Loucy (cell line): ENCODE results near the gene DCAF10.
"Not testable (repeated sequence)": the region's sequence is repeated elsewhere in the genome, so short reads cannot be mapped to it uniquely, and the experiment has no call there.

Source experiments
- H2AFZ ChIP-seq: fragments of 200-600 bp; sonication (generic); 2 replicates; pipeline ENCODE4 v1.6.0; 2016; ENCODE audit warnings: antibody characterized with exemption, mild to moderate bottlenecking, low read length, moderate library complexity
- H3F3A ChIP-seq: fragments of 200-600 bp; 2 replicates; pipeline ENCODE4 v1.6.0; 2016; ENCODE audit warnings: antibody characterized with exemption, low read depth, mild to moderate bottlenecking
- H3K27me3 ChIP-seq: fragments of 200-600 bp; sonication (generic); 2 replicates; pipeline ENCODE4 v1.6.1; 2014; ENCODE audit warnings: low read length, mild to moderate bottlenecking; ENCODE audit not compliant: insufficient read depth, poor library complexity, severe bottlenecking
- H3K36me3 ChIP-seq: fragments of 200-600 bp; sonication (generic); 2 replicates; pipeline ENCODE4 v1.6.1; 2016; ENCODE audit warnings: low read length; ENCODE audit not compliant: insufficient read depth
- H3K4me1 ChIP-seq: fragments of 200-600 bp; sonication (generic); 2 replicates; pipeline ENCODE4 v1.5.1; 2014; ENCODE audit warnings: low read length, mild to moderate bottlenecking; ENCODE audit not compliant: insufficient read depth, poor library complexity, severe bottlenecking
- H3K4me2 ChIP-seq: fragments of 200-600 bp; sonication (generic); 2 replicates; pipeline ENCODE4 v1.6.0; 2014; ENCODE audit warnings: antibody characterized with exemption, low read length, low read depth, mild to moderate bottlenecking; ENCODE audit not compliant: poor library complexity, severe bottlenecking
- H3K4me3 ChIP-seq: fragments of 200-600 bp; sonication (generic); 2 replicates; pipeline ENCODE4 v1.5.1; 2014; ENCODE audit warnings: low read length, mild to moderate bottlenecking, mixed read lengths; ENCODE audit not compliant: poor library complexity, severe bottlenecking
- H3K79me2 ChIP-seq: fragments of 200-600 bp; sonication (generic); 2 replicates; pipeline ENCODE4 v1.6.1; 2014; ENCODE audit warnings: low read length; ENCODE audit not compliant: insufficient read depth
- H3K9ac ChIP-seq: fragments of 200-600 bp; sonication (generic); 2 replicates; pipeline ENCODE4 v1.6.0; 2014; ENCODE audit warnings: mild to moderate bottlenecking, low read depth, low read length, moderate library complexity; ENCODE audit not compliant: poor library complexity, severe bottlenecking
- H3K9me2 ChIP-seq: fragments of 200-600 bp; sonication (generic); replicated peaks from 2 replicates; pipeline ENCODE4 v1.6.1; 2016; ENCODE audit warnings: low read depth, low read length, mixed read lengths
- H3K9me3 ChIP-seq: fragments of 200-600 bp; sonication (generic); 2 replicates; pipeline ENCODE4 v1.6.1; 2014; ENCODE audit warnings: mild to moderate bottlenecking, antibody characterized with exemption, low read length, low read depth; ENCODE audit not compliant: insufficient read depth
- H4K20me1 ChIP-seq: fragments of 200-600 bp; sonication (generic); 2 replicates; pipeline ENCODE4 v1.6.0; 2014; ENCODE audit warnings: antibody characterized with exemption, low read length, mild to moderate bottlenecking; ENCODE audit not compliant: insufficient read depth, poor library complexity, severe bottlenecking
- EZH2phosphoT487 ChIP-seq: fragments of 200-600 bp; IDR thresholded peaks from 2 replicates; pipeline ENCODE4 v1.6.1; 2018; ENCODE audit warnings: antibody characterized with exemption, mild to moderate bottlenecking, moderate library complexity, borderline replicate concordance
- TF ChIP-seq, protein P1 (sequence below): fragments of 200-600 bp; sonication (generic); conservative IDR thresholded peaks from 2 replicates; pipeline ENCODE4 v1.5.1; 2014; ENCODE audit warnings: mild to moderate bottlenecking, antibody characterized with exemption, low read length

DCAF10 gene

DNA sequence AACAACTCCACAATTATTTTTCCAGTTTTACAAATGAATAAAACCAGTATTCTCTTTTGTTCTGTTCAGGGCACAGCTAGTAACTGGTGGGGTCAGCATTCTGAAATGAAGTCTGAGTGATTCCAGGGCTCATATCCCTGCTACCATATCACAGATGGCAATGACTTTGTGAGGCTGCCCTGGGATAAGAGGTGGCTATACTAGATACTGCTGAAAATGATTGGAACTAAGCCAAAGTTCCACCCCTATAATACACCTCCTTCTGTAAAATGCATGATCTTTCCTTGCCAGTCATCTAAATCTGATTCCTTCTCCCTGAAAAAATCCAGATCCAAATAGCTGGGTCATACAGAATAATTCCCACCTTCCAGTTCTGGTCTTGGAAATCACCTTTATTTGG is 88.9 kb downstream of the DCAF10 start:
- Histone ChIP-seq H3K79me2 (no peaks in the 10 kb centered on the region), H3K36me3 (peaks cover 14% of the 10 kb centered on the region; the same call in 1 of the 2 replicates), H3K9me3 (no peaks in the 10 kb centered on the region), H3F3A (no peaks in the 10 kb centered on the region), H4K20me1 (no peaks in the 10 kb centered on the region), H3K4me2 (no peak overlapping the region), H2AFZ (no peak overlapping the region), H3K9ac (no peak overlapping the region), H3K27me3 (no peaks in the 10 kb centered on the region), H3K4me3 (no peak overlapping the region), H3K4me1 (no peaks in the 10 kb centered on the region), H3K9me2 (no peaks in the 10 kb centered on the region)
- TF ChIP-seq, protein P1, sequence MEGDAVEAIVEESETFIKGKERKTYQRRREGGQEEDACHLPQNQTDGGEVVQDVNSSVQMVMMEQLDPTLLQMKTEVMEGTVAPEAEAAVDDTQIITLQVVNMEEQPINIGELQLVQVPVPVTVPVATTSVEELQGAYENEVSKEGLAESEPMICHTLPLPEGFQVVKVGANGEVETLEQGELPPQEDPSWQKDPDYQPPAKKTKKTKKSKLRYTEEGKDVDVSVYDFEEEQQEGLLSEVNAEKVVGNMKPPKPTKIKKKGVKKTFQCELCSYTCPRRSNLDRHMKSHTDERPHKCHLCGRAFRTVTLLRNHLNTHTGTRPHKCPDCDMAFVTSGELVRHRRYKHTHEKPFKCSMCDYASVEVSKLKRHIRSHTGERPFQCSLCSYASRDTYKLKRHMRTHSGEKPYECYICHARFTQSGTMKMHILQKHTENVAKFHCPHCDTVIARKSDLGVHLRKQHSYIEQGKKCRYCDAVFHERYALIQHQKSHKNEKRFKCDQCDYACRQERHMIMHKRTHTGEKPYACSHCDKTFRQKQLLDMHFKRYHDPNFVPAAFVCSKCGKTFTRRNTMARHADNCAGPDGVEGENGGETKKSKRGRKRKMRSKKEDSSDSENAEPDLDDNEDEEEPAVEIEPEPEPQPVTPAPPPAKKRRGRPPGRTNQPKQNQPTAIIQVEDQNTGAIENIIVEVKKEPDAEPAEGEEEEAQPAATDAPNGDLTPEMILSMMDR = no peak
- TF ChIP-seq EZH2phosphoT487 = no peak

DNA sequence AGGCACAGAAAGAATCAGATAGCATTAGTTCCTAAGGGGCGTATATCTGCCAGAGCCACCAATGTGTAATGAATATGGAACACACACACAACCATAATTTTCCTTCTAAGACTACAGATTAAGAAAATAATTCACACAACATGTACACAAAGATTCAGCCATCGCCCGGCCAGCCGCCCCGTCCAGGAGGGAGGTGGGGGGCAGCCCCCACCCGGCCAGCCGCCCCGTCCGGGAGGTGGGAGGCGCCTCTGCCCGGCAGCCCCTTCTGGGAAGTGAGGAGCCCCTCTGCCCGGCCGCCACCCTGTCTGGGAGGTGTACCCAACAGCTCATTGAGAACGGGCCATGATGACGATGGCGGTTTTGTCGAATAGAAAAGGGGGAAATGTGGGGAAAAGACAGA is 90.4 kb downstream of the DCAF10 start:
- H4K20me1 ChIP-seq, H3F3A ChIP-seq, H3K9me2 ChIP-seq, H2AFZ ChIP-seq, H3K79me2 ChIP-seq, H3K4me3 ChIP-seq, H3K9me3 ChIP-seq, H3K4me2 ChIP-seq, H3K9ac ChIP-seq, H3K27me3 ChIP-seq, H3K4me1 ChIP-seq: not testable (repeated sequence)
- H3K36me3 ChIP-seq = peaks cover 24% of the 10 kb centered on the region; the same call in 1 of the 2 replicates

DNA sequence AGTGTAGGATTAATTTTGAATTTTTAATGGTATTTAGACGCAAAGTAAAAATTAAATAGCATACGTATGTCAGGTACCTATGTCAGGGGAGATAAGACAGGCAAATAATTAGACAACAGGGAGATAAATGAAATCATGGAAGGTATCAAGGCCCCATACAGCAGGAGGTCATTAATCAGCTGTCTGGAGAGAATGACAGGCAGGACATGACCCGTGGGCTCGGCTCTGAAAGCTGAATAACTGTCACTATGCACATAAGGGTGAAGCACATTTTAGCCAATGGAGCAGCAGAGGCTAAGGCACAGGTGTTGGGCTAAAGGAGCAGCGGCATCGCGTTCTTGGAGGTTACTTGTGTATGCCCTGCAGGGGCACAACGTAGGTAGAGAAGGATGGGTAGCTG is 91.5 kb downstream of the DCAF10 start:
- Histone ChIP-seq H3K4me1 (no peaks in the 10 kb centered on the region), H3K4me3 (no peak overlapping the region), H3K27me3 (no peaks in the 10 kb centered on the region), H3K79me2 (no peaks in the 10 kb centered on the region), H3K36me3 (peaks cover 28% of the 10 kb centered on the region; the same call in 1 of the 2 replicates), H3K4me2 (no peak overlapping the region), H2AFZ (no peak overlapping the region), H3K9ac (no peak overlapping the region), H3K9me3 (no peaks in the 10 kb centered on the region), H3F3A (no peaks in the 10 kb centered on the region), H3K9me2 (no peaks in the 10 kb centered on the region), H4K20me1 (no peaks in the 10 kb centered on the region)
- TF ChIP-seq, protein P1 = no peak
- no peak for TF ChIP-seq EZH2phosphoT487

DNA sequence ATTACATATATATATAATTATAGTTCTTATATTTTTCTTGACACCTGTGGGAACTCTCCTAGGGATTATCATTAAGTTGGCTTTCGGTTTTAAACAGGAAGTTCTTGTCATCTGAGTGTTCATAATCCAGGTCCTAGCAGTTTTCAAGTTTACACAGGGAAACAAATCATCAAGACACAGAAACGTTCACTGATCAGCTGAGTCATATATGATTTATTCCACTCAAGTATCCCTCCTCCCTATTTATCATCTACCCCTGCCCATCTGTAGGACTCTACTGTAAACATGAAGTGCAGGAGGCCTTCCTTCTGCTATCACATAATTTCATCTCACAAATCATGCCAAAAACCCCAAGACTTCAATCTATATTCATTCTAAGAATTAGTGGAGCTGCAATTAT is 97.1 kb downstream of the DCAF10 start:
- no peak overlapping the region for H3K4me3 ChIP-seq
- no peak overlapping the region for H3K4me2 ChIP-seq
- peaks cover 26% of the 10 kb centered on the region for H3K79me2 ChIP-seq
- TF ChIP-seq, protein P1 = no peak
- no peak for TF ChIP-seq EZH2phosphoT487
- H3K27me3 ChIP-seq = no peaks in the 10 kb centered on the region
- no peaks in the 10 kb centered on the region for H3K9me3 ChIP-seq
- no peak overlapping the region for H3K9ac ChIP-seq
- no peak overlapping the region for H2AFZ ChIP-seq
- peaks cover 11% of the 10 kb centered on the region for H4K20me1 ChIP-seq
- H3K4me1 ChIP-seq = peaks cover 16% of the 10 kb centered on the region
- no peaks in the 10 kb centered on the region for H3K9me2 ChIP-seq
- H3F3A ChIP-seq = no peaks in the 10 kb centered on the region
- H3K36me3 ChIP-seq = peaks cover 25% of the 10 kb centered on the region; the same call in 1 of the 2 replicates
